Neuronal stem cell (in vitro differentiated cells): Measurements from ENCODE around the gene ATAD1.

Experiments used
- DNase-seq: peaks from one replicate; pipeline ENCODE4 v3.0.0-alpha.2; 2013; ENCODE audit warnings: low spot score
- H2AFZ ChIP-seq: one replicate; pipeline ENCODE4 v1.6.1; 2013; ENCODE audit warnings: mild to moderate bottlenecking, low read length, inconsistent platforms
- H2AK5ac ChIP-seq: 2 replicates; pipeline ENCODE4 v1.6.1; 2013; ENCODE audit warnings: low read depth, mild to moderate bottlenecking, inconsistent platforms, low read length, moderate library complexity, mixed read lengths
- H2BK120ac ChIP-seq: 2 replicates; pipeline ENCODE4 v1.6.1; 2013; ENCODE audit warnings: low read depth, mild to moderate bottlenecking, inconsistent platforms, low read length, moderate library complexity, mixed read lengths
- H2BK12ac ChIP-seq: one replicate; pipeline ENCODE4 v1.6.1; 2013; ENCODE audit warnings: low read length, inconsistent platforms
- H2BK15ac ChIP-seq: 2 replicates; pipeline ENCODE4 v1.6.1; 2013; ENCODE audit warnings: mild to moderate bottlenecking, low read length, inconsistent platforms, mixed read lengths
- H2BK5ac ChIP-seq: one replicate; pipeline ENCODE4 v1.6.1; 2013; ENCODE audit warnings: inconsistent platforms, mild to moderate bottlenecking, low read length, moderate library complexity
- H3K14ac ChIP-seq: one replicate; pipeline ENCODE4 v1.6.1; 2013; ENCODE audit warnings: low read length, inconsistent platforms
- H3K18ac ChIP-seq: 2 replicates; pipeline ENCODE4 v1.6.1; 2013; ENCODE audit warnings: low read length, inconsistent platforms
- H3K23ac ChIP-seq: 2 replicates; pipeline ENCODE4 v1.6.1; 2013; ENCODE audit warnings: low read depth, mild to moderate bottlenecking, mixed read lengths, low read length, inconsistent platforms; ENCODE audit not compliant: poor library complexity
- H3K27ac ChIP-seq: replicated peaks from 3 replicates; pipeline ENCODE4 v1.5.1; 2013; ENCODE audit warnings: low read length, inconsistent platforms
- H3K27me3 ChIP-seq, 3 experiments: 2 replicates each; pipeline ENCODE4 v1.6.1; 2013; ENCODE audit warnings: low read length in 3 of 3, mild to moderate bottlenecking in 2 of 3, inconsistent platforms in 1 of 3, low read depth in 1 of 3, mixed read lengths in 1 of 3, moderate library complexity in 1 of 3; ENCODE audit not compliant: control insufficient read depth in 3 of 3, insufficient read depth in 3 of 3
- H3K36me3 ChIP-seq, 2 donors: replicated peaks in 1 of 2; 2 replicates each; pipeline ENCODE4 v1.6.1; 2013; ENCODE audit warnings: low read length in 2 of 2; ENCODE audit not compliant: control insufficient read depth in 2 of 2, insufficient read depth in 2 of 2
- H3K4ac ChIP-seq: 2 replicates; pipeline ENCODE4 v1.6.1; 2013; ENCODE audit warnings: inconsistent platforms, mild to moderate bottlenecking, low read length, moderate library complexity
- H3K4me1 ChIP-seq, 2 donors: 1 replicate in 1 of 2; 2 replicates in 1 of 2; pipeline ENCODE4 v1.6.1; 2013; ENCODE audit warnings: low read length in 2 of 2, low read depth in 1 of 2; ENCODE audit not compliant: control insufficient read depth in 2 of 2, insufficient read depth in 1 of 2
- H3K4me2 ChIP-seq: one replicate; pipeline ENCODE4 v1.6.1; 2013; ENCODE audit warnings: mild to moderate bottlenecking, low read length, inconsistent platforms; ENCODE audit not compliant: insufficient read depth, poor library complexity, severe bottlenecking
- H3K4me3 ChIP-seq, 2 donors: 2 replicates each; pipeline ENCODE4 v1.5.1; 2013; ENCODE audit warnings: low read length in 2 of 2, mild to moderate bottlenecking in 2 of 2, inconsistent platforms in 1 of 2, moderate library complexity in 1 of 2
- H3K79me1 ChIP-seq: one replicate; pipeline ENCODE4 v1.6.1; 2013; ENCODE audit warnings: low read depth, mild to moderate bottlenecking, inconsistent platforms, low read length, moderate library complexity
- H3K9ac ChIP-seq: one replicate; pipeline ENCODE4 v1.6.1; 2013; ENCODE audit warnings: mild to moderate bottlenecking, low read depth, low read length, inconsistent platforms; ENCODE audit not compliant: poor library complexity
- H3K9me3 ChIP-seq, 2 donors: replicated peaks in 1 of 2; 2 replicates each; pipeline versions ENCODE3 to v1.6.1; 2013; ENCODE audit warnings: low read length in 2 of 2, mild to moderate bottlenecking in 2 of 2, inconsistent platforms in 1 of 2, low read depth in 1 of 2, mixed read lengths in 1 of 2, moderate library complexity in 1 of 2; ENCODE audit not compliant: control insufficient read depth in 2 of 2, insufficient read depth in 1 of 2
- H4K8ac ChIP-seq: one replicate; pipeline ENCODE4 v1.6.1; 2013; ENCODE audit warnings: low read depth, mild to moderate bottlenecking, inconsistent platforms, low read length, moderate library complexity
- H4K91ac ChIP-seq: one replicate; pipeline ENCODE4 v1.6.1; 2013; ENCODE audit warnings: low read length, low read depth, mild to moderate bottlenecking, inconsistent platforms; ENCODE audit not compliant: poor library complexity
- WGBS, 2 donors: extraction: QIAGEN DNeasy Blood & Tissue Kit; methylation state at CpG; one replicate each; pipeline ENCODE4 v1.1.7; 2013; ENCODE audit warnings: missing lambda C conversion rate in 2 of 2, mixed read lengths in 1 of 2; ENCODE audit not compliant: insufficient read length in 2 of 2, insufficient replicate concordance in 1 of 2; ENCODE audit errors: extremely low coverage in 2 of 2; 5-methylcytosine and 5-hydroxymethylcytosine counted together

Gene ATAD1

GRCh38 chr10:87722716-87723115 is 95.3 kb downstream of the ATAD1 start:
- Histone ChIP-seq H3K4ac (no peak overlapping the region), H3K4me3 (no peak overlapping the region), H3K23ac (no peak overlapping the region), H2BK15ac (no peak overlapping the region), H2AK5ac (no peak overlapping the region), H2BK5ac (no peak overlapping the region), H3K9me3 (no peaks in the 10 kb centered on the region), H2BK120ac (no peak overlapping the region), H3K4me1 (no peaks in the 10 kb centered on the region), H4K8ac (no peak overlapping the region), H4K91ac (no peak overlapping the region), H3K9ac (no peak overlapping the region), H3K4me2 (no peak overlapping the region), H3K18ac (no peak overlapping the region), H3K27ac (no peak overlapping the region), H3K14ac (no peak overlapping the region), H3K79me1 (no peaks in the 10 kb centered on the region), H2BK12ac (no peak overlapping the region), H2AFZ (no peak overlapping the region), H3K36me3 (no peaks in the 10 kb centered on the region), H3K27me3 (no peaks in the 10 kb centered on the region)
- no peak for DNase-seq
- whole genome bisulfite sequencing, 2 donors: no CpG with 5 or more reads among the region's 4 CpGs

- no peaks in the 10 kb centered on the region for H3K4me1 ChIP-seq
- H3K14ac ChIP-seq: no peak overlapping the region
- no peaks in the 10 kb centered on the region for H3K36me3 ChIP-seq
- no peaks in the 10 kb centered on the region for H3K27me3 ChIP-seq
- no peak overlapping the region for H3K4me2 ChIP-seq
- H2BK120ac ChIP-seq: no peak overlapping the region
- H3K4ac ChIP-seq: no peak overlapping the region
- H3K9me3 ChIP-seq: no peaks in the 10 kb centered on the region
- no peak overlapping the region for H3K9ac ChIP-seq
- H3K79me1 ChIP-seq: no peaks in the 10 kb centered on the region
- H3K23ac ChIP-seq: no peak overlapping the region
- no peak overlapping the region for H4K8ac ChIP-seq
- no peak overlapping the region for H3K4me3 ChIP-seq
- no peak overlapping the region for H2BK12ac ChIP-seq
- H3K27ac ChIP-seq: no peak overlapping the region
- no peak overlapping the region for H2AFZ ChIP-seq
- no peak overlapping the region for H2BK5ac ChIP-seq
- WGBS, 2 donors: 100% methylated on average over 1 of the region's 2 CpGs; no CpG with 5 or more reads in 1 of the 2 donors
- no peak overlapping the region for H3K18ac ChIP-seq
- no peak for DNase-seq
- no peak overlapping the region for H2BK15ac ChIP-seq
- H2AK5ac ChIP-seq: no peak overlapping the region
- no peak overlapping the region for H4K91ac ChIP-seq
Observed at GRCh38 chr10:87721781-87722180, 96.2 kb downstream of the ATAD1 start.

- Histone ChIP-seq H2AK5ac (no peak overlapping the region), H2BK15ac (no peak overlapping the region), H3K23ac (no peak overlapping the region), H3K36me3 (no peaks in the 10 kb centered on the region), H3K9ac (no peak overlapping the region), H3K9me3 (no peaks in the 10 kb centered on the region), H3K4ac (no peak overlapping the region), H2AFZ (no peak overlapping the region), H4K8ac (no peak overlapping the region), H3K27ac (no peak overlapping the region), H2BK5ac (no peak overlapping the region), H2BK12ac (no peak overlapping the region), H2BK120ac (no peak overlapping the region), H3K4me1 (no peaks in the 10 kb centered on the region), H3K4me3 (no peak overlapping the region), H3K14ac (no peak overlapping the region), H3K4me2 (no peak overlapping the region), H3K18ac (no peak overlapping the region), H3K27me3 (no peaks in the 10 kb centered on the region), H4K91ac (no peak overlapping the region), H3K79me1 (no peaks in the 10 kb centered on the region)
- no peak for DNase-seq
- no CpG with 5 or more reads among the region's 1 CpG for WGBS, 2 donors
Observed at GRCh38 chr10:87720665-87721064, 97.4 kb downstream of the ATAD1 start.

- no peak overlapping the region for H4K8ac ChIP-seq
- no peaks in the 10 kb centered on the region for H3K9me3 ChIP-seq
- no peak overlapping the region for H3K9ac ChIP-seq
- no peak overlapping the region for H2BK15ac ChIP-seq
- H3K4me2 ChIP-seq: no peak overlapping the region
- H3K4me1 ChIP-seq: no peaks in the 10 kb centered on the region
- no peaks in the 10 kb centered on the region for H3K36me3 ChIP-seq
- no peak overlapping the region for H3K18ac ChIP-seq
- H2BK5ac ChIP-seq: no peak overlapping the region
- H3K79me1 ChIP-seq: no peaks in the 10 kb centered on the region
- H3K23ac ChIP-seq: no peak overlapping the region
- H3K27me3 ChIP-seq: no peaks in the 10 kb centered on the region
- WGBS, 2 donors: no CpG with 5 or more reads among the region's 4 CpGs
- no peak overlapping the region for H3K14ac ChIP-seq
- no peak overlapping the region for H2AFZ ChIP-seq
- no peak overlapping the region for H3K4ac ChIP-seq
- no peak overlapping the region for H4K91ac ChIP-seq
- no peak for DNase-seq
- no peak overlapping the region for H3K4me3 ChIP-seq
- H3K27ac ChIP-seq: no peak overlapping the region
- no peak overlapping the region for H2AK5ac ChIP-seq
- H2BK120ac ChIP-seq: no peak overlapping the region
- H2BK12ac ChIP-seq: no peak overlapping the region
Observed at GRCh38 chr10:87716348-87716670, 101.7 kb downstream of the ATAD1 start.
